Endodermal cell (in vitro differentiated cells): ENCODE results near the gene CCS. TPM values are rescaled to one million over a fixed set of nuclear protein-coding genes. Genes with fewer than 3 reads are reported as not detected.

ENCODE experiments used
- DNase-seq: peaks from one replicate; pipeline ENCODE4 v3.0.0-alpha.2; 2017
- H3K27ac ChIP-seq: 2 replicates; pipeline ENCODE4 v1.5.1; 2013; ENCODE audit warnings: mild to moderate bottlenecking, low read depth, low read length, moderate library complexity
- H3K27me3 ChIP-seq: 2 replicates; pipeline ENCODE4 v1.6.1; 2013; ENCODE audit warnings: mild to moderate bottlenecking, low read length, moderate library complexity; ENCODE audit not compliant: insufficient read depth, control insufficient read depth, poor library complexity, severe bottlenecking
- H3K36me3 ChIP-seq: 2 replicates; pipeline ENCODE4 v1.7.0; 2013; ENCODE audit warnings: mild to moderate bottlenecking, low read length, moderate library complexity; ENCODE audit not compliant: control insufficient read depth, insufficient read depth
- H3K4me1 ChIP-seq: one replicate; pipeline ENCODE4 v1.7.0; 2013; ENCODE audit warnings: low read length; ENCODE audit not compliant: control insufficient read depth, insufficient read depth
- H3K4me3 ChIP-seq: 2 replicates; pipeline ENCODE4 v1.5.1; 2013; ENCODE audit warnings: mild to moderate bottlenecking, low read length, moderate library complexity
- H3K9ac ChIP-seq: 2 replicates; pipeline ENCODE4 v1.6.1; 2013; ENCODE audit warnings: mild to moderate bottlenecking, low read length, moderate library complexity; ENCODE audit not compliant: poor library complexity, severe bottlenecking; ENCODE audit errors: extremely low read depth
- H3K9me3 ChIP-seq: 2 replicates; pipeline ENCODE4 v1.6.1; 2013; ENCODE audit warnings: mild to moderate bottlenecking, low read length, moderate library complexity; ENCODE audit not compliant: control insufficient read depth
- H3K27ac Mint-ChIP-seq: 2 replicates; pipeline ENCODE4 v1.8.0; 2020; ENCODE audit warnings: mixed read lengths
- H3K27me3 Mint-ChIP-seq: 2 replicates; pipeline ENCODE4 v1.8.0; 2021; ENCODE audit warnings: mild to moderate bottlenecking, mixed read lengths; ENCODE audit not compliant: insufficient read depth
- H3K36me3 Mint-ChIP-seq: 2 replicates; pipeline ENCODE4 v1.8.0; 2020; ENCODE audit warnings: low read depth, mixed read lengths
- H3K4me1 Mint-ChIP-seq: 2 replicates; pipeline ENCODE4 v1.8.0; 2020; ENCODE audit warnings: mixed read lengths
- H3K4me3 Mint-ChIP-seq: 2 replicates; pipeline ENCODE4 v1.8.0; 2020; ENCODE audit warnings: mild to moderate bottlenecking, moderate library complexity, mixed read lengths
- H3K9me3 Mint-ChIP-seq: 2 replicates; pipeline ENCODE4 v1.8.0; 2020; ENCODE audit warnings: mild to moderate bottlenecking, mixed read lengths
- CTCF ChIP-seq: fragments of 200-600 bp; sonication (generic); conservative IDR thresholded peaks from 2 replicates; pipeline ENCODE4 v1.5.0; 2021; ENCODE audit warnings: antibody characterized with exemption, mild to moderate bottlenecking
- WGBS, 2 experiments: methylation state at CpG; one replicate each; pipeline versions ENCODE4 v1.1.5 to v1.1.7; 2013; ENCODE audit warnings: missing lambda C conversion rate in 2 of 2, mixed read lengths in 1 of 2; ENCODE audit not compliant: insufficient coverage in 1 of 2, insufficient read length in 1 of 2; 5-methylcytosine and 5-hydroxymethylcytosine counted together
- total RNA-seq, 2 donors: library from RNA; stranded (reverse); fragmentation: NEBNext Ultra II Directional in 1 of 2; extraction: Animal tissue kit (Norgen Biotek cat#: 25700) in 1 of 2; gene quantifications; 2 replicates in 1 of 2; 3 replicates in 1 of 2; pipeline ENCODE4 v1.2.1, GENCODE V29; 2021

CCS gene
- total RNA-seq, 2 donors from 2014 or later = 62.9 to 64.7 TPM

DNA sequence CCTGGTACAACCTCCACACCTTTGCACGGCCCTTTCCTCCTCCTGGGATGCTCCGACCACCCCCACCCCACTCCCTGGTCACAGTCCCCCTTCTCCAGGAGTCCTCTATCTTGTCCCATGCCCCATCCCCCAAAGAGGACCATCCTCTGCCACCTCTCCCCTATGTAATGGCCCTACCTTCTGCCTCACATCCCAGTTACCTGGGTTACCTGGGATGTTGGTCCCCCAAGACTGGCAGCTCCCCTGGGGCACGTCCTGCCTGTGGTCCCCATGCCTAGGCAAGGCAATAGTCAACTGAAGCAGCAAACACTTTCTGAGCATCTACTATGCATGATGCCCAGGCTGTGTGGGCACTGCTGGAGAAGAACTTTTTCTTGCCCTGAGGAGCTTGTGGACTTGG lies 37.6 kb upstream of the CCS start:
- Histone ChIP-seq H3K4me1 (no peaks in the 10 kb centered on the region), H3K9me3 (no peaks in the 10 kb centered on the region), H3K36me3 (no peaks in the 10 kb centered on the region), H3K27me3 (no peaks in the 10 kb centered on the region), H3K9ac (no peak overlapping the region), H3K27ac (no peak overlapping the region), H3K4me3 (no peak overlapping the region)
- no peak for DNase-seq
- H3K4me3 Mint-ChIP-seq = no peak overlapping the region
- H3K27me3 Mint-ChIP-seq = peaks cover 13% of the 10 kb centered on the region
- 72 to 82% methylated on average over 3 of the region's 3 CpGs for WGBS, 2 experiments
- TF ChIP-seq CTCF = no peak
- H3K27ac Mint-ChIP-seq = no peak overlapping the region
- no peaks in the 10 kb centered on the region for H3K4me1 Mint-ChIP-seq
- no peaks in the 10 kb centered on the region for H3K9me3 Mint-ChIP-seq
- H3K36me3 Mint-ChIP-seq = no peaks in the 10 kb centered on the region

DNA sequence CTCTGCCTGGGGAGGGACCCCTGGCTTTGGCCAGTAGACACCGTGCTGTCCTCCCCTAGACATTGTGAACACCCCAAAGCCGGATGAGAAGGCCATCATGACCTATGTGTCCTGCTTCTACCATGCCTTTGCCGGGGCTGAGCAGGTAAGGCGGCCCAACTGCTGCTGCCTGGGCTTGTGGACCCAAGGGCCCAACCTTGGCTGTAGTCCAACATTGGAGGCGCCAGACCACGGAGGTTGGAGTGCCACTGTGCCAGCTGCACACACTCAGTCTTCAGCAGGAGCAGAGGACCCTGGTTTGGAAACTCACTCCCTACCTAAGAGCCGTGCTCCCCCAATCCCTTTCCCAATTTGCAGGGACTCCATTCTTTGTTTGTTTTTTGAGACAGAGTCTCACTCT lies 36.9 kb upstream of the CCS start:
- H3K27ac ChIP-seq = no peak overlapping the region

DNA sequence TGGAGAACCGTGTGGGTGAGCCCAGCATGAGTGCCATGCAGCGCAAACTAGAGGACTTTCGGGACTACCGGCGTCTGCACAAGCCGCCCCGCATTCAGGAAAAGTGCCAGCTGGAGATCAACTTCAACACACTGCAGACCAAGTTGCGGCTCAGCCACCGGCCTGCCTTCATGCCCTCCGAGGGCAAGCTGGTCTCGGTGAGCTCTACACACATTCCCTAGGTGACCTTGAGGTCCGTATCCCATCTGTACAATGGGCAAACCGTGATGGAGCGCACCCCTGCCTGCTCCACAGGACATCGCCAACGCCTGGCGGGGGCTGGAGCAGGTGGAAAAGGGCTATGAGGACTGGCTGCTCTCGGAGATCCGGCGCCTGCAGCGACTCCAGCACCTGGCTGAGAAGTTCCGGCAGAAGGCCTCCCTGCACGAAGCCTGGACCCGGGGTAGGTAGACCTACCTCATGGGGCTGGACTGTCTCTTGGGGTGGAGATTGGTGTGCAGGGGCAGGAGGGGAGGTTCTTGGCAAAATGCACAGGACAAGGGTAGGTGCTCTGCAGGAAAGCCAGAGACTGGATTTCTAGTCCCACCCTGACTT lies 35.2 kb upstream of the CCS start:
- DNase-seq = no peak
- Mint-ChIP-seq H3K4me3 (no peak overlapping the region), H3K36me3 (no peaks in the 10 kb centered on the region), H3K27me3 (peaks cover 13% of the 10 kb centered on the region), H3K9me3 (no peaks in the 10 kb centered on the region), H3K4me1 (no peaks in the 10 kb centered on the region), H3K27ac (no peak overlapping the region)
- H3K27me3 ChIP-seq = no peaks in the 10 kb centered on the region
- no peaks in the 10 kb centered on the region for H3K4me1 ChIP-seq
- H3K36me3 ChIP-seq = no peaks in the 10 kb centered on the region
- H3K27ac ChIP-seq = no peak overlapping the region
- no peak overlapping the region for H3K9ac ChIP-seq
- H3K4me3 ChIP-seq = no peak overlapping the region
- no peaks in the 10 kb centered on the region for H3K9me3 ChIP-seq
- 94 to 95% methylated on average over 13 to 24 of the region's 24 CpGs for WGBS, 2 experiments
- TF ChIP-seq CTCF = no peak

More for the DNA sequence above, 36.9 kb upstream of the CCS start:
- Mint-ChIP-seq H3K27me3 (peaks cover 13% of the 10 kb centered on the region), H3K36me3 (no peaks in the 10 kb centered on the region), H3K9me3 (no peaks in the 10 kb centered on the region), H3K4me3 (no peak overlapping the region), H3K4me1 (no peaks in the 10 kb centered on the region), H3K27ac (no peak overlapping the region)
- Histone ChIP-seq H3K4me3 (no peak overlapping the region), H3K9me3 (no peaks in the 10 kb centered on the region), H3K27me3 (no peaks in the 10 kb centered on the region), H3K9ac (no peak overlapping the region), H3K36me3 (no peaks in the 10 kb centered on the region), H3K4me1 (no peaks in the 10 kb centered on the region)
- 90 to 98% methylated on average over 6 to 7 of the region's 7 CpGs for WGBS, 2 experiments
- no peak for TF ChIP-seq CTCF
- DNase-seq = no peak
